SK-N-SH treated with all-trans-retinoic acid at 6 μM for 48 hours (cell line): Measurements from ENCODE around the gene MESP1.

ENCODE experiments used
- ATAC-seq: fragments of 200-7000 bp; cut with Tn5 transposase; 3 replicates; pipeline ENCODE4 v1.9.1; 2020; ENCODE audit warnings: mild to moderate bottlenecking, moderate library complexity
- BACH2 ChIP-seq: fragments of 250-450 bp; sonication (Bioruptor Pico); IDR thresholded peaks from 2 replicates; pipeline ENCODE4 v1.9.0; 2021; ENCODE audit warnings: mild to moderate bottlenecking, borderline replicate concordance
- CSDC2 ChIP-seq: fragments of 250-450 bp; sonication (Bioruptor Pico); IDR thresholded peaks from 2 replicates; pipeline ENCODE4 v1.5.0; 2020; ENCODE audit warnings: mild to moderate bottlenecking, moderate library complexity
- ESRRG ChIP-seq: fragments of 250-450 bp; sonication (Bioruptor Pico); IDR thresholded peaks from 2 replicates; pipeline ENCODE4 v1.6.1; 2021; ENCODE audit warnings: mild to moderate bottlenecking
- OSR1 ChIP-seq: fragments of 250-450 bp; sonication (Bioruptor Pico); IDR thresholded peaks from 2 replicates; pipeline ENCODE4 v1.8.0; 2022; ENCODE audit warnings: moderate library complexity, mild to moderate bottlenecking, inconsistent platforms
- PPARA ChIP-seq: fragments of 250-450 bp; sonication (Bioruptor Pico); IDR thresholded peaks from 2 replicates; pipeline ENCODE4 v1.5.0; 2020; ENCODE audit warnings: mild to moderate bottlenecking, borderline replicate concordance
- SNAI2 ChIP-seq: fragments of 250-450 bp; sonication (Bioruptor Pico); IDR thresholded peaks from 2 replicates; pipeline ENCODE4 v1.5.0; 2020; ENCODE audit warnings: mild to moderate bottlenecking, moderate library complexity
- TCF4 ChIP-seq: fragments of 250-450 bp; sonication (Bioruptor Pico); IDR thresholded peaks from 2 replicates; pipeline ENCODE4 v1.8.0; 2021; ENCODE audit warnings: mild to moderate bottlenecking, moderate library complexity, borderline replicate concordance
- TOX ChIP-seq: fragments of 250-450 bp; sonication (Bioruptor Pico); IDR thresholded peaks from 2 replicates; pipeline ENCODE4 v1.8.0; 2021; ENCODE audit warnings: mild to moderate bottlenecking, moderate library complexity, borderline replicate concordance
- ZC3H10 ChIP-seq: fragments of 250-450 bp; sonication (Bioruptor Pico); IDR thresholded peaks from 2 replicates; pipeline ENCODE4 v1.5.1; 2021; ENCODE audit warnings: mild to moderate bottlenecking, moderate library complexity
- ZFP30 ChIP-seq: fragments of 450-650 bp; formaldehyde crosslinking; IDR thresholded peaks from 2 replicates; pipeline ENCODE4 v1.5.0; 2022; ENCODE audit warnings: mild to moderate bottlenecking, moderate library complexity
- ZNF565 ChIP-seq: fragments of 450-650 bp; formaldehyde crosslinking; conservative IDR thresholded peaks from 2 replicates; pipeline ENCODE4 v1.5.0; 2020; ENCODE audit warnings: low read depth, mild to moderate bottlenecking, moderate library complexity
- ZNF70 ChIP-seq: fragments of 450-650 bp; formaldehyde crosslinking; IDR thresholded peaks from 2 replicates; pipeline ENCODE4 v1.5.0; 2020; ENCODE audit warnings: mild to moderate bottlenecking, moderate library complexity
- ZNF8 ChIP-seq: fragments of 450-650 bp; formaldehyde crosslinking; IDR thresholded peaks from 2 replicates; pipeline ENCODE4 v1.5.0; 2020; ENCODE audit warnings: mild to moderate bottlenecking, moderate library complexity
- TF ChIP-seq, protein P1 (sequence below): fragments of 250-450 bp; sonication (Bioruptor Pico); IDR thresholded peaks from 2 replicates; pipeline ENCODE4 v1.5.0; 2020; ENCODE audit warnings: mild to moderate bottlenecking, moderate library complexity
- TF ChIP-seq, protein P2 (sequence below): fragments of 250-450 bp; sonication (Bioruptor Pico); IDR thresholded peaks from 2 replicates; pipeline ENCODE4 v1.5.1; 2020; ENCODE audit warnings: low read depth, mild to moderate bottlenecking, moderate library complexity
- TF ChIP-seq, protein P3 (sequence below): fragments of 250-450 bp; sonication (Bioruptor Pico); IDR thresholded peaks from 2 replicates; pipeline ENCODE4 v1.8.0; 2021; ENCODE audit warnings: low read depth, mild to moderate bottlenecking, moderate library complexity, borderline replicate concordance

The MESP1 gene

DNA sequence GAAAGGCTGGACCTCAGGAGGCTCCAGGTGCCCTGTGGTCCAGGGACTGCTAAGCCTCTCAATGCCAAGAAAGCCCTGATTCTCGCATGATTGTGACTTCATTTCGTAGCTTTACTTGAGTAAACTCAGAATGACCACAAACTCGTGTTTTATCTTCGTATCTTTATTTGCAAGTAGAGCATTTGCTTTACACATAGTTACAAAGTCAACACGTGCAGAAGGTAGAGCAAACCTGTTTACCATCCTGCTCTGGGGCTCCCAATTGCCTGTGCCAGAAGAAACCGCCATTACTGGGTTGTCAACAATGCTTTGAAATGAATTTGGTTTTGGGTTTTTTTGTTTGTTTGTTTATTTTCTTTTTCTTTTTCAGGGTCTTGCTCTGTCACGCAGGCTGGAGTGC, 5.8 kb upstream of the MESP1 start (continued):
- TF ChIP-seq, protein P1, sequence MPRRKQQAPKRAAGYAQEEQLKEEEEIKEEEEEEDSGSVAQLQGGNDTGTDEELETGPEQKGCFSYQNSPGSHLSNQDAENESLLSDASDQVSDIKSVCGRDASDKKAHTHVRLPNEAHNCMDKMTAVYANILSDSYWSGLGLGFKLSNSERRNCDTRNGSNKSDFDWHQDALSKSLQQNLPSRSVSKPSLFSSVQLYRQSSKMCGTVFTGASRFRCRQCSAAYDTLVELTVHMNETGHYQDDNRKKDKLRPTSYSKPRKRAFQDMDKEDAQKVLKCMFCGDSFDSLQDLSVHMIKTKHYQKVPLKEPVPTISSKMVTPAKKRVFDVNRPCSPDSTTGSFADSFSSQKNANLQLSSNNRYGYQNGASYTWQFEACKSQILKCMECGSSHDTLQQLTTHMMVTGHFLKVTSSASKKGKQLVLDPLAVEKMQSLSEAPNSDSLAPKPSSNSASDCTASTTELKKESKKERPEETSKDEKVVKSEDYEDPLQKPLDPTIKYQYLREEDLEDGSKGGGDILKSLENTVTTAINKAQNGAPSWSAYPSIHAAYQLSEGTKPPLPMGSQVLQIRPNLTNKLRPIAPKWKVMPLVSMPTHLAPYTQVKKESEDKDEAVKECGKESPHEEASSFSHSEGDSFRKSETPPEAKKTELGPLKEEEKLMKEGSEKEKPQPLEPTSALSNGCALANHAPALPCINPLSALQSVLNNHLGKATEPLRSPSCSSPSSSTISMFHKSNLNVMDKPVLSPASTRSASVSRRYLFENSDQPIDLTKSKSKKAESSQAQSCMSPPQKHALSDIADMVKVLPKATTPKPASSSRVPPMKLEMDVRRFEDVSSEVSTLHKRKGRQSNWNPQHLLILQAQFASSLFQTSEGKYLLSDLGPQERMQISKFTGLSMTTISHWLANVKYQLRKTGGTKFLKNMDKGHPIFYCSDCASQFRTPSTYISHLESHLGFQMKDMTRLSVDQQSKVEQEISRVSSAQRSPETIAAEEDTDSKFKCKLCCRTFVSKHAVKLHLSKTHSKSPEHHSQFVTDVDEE (CRISPR knock-in tag): no peak
- TF ChIP-seq ESRRG: no peak
- TF ChIP-seq, protein P2, sequence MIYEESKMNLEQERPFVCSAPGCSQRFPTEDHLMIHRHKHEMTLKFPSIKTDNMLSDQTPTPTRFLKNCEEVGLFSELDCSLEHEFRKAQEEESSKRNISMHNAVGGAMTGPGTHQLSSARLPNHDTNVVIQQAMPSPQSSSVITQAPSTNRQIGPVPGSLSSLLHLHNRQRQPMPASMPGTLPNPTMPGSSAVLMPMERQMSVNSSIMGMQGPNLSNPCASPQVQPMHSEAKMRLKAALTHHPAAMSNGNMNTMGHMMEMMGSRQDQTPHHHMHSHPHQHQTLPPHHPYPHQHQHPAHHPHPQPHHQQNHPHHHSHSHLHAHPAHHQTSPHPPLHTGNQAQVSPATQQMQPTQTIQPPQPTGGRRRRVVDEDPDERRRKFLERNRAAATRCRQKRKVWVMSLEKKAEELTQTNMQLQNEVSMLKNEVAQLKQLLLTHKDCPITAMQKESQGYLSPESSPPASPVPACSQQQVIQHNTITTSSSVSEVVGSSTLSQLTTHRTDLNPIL: no peak

DNA sequence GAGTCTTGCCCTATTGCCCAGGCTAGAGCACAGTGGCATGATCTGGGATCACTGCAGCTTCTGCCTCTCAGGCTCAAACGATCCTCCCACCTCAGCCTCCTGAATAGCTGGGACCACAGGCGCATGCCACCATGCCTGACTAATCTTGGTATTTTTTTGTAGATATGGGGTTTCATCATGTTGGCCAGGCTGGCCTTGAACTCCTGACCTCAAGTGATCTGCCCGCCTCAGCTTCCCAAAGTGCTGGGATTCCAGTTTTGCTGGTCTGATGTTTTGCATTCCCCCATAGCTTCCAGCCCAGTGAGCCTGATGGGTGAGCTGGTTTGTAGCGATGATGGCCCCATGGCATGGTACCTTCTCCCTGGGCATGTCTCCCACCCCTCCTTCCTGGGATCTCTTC, 4.7 kb upstream of the MESP1 start:
- no peak for ATAC-seq
- TF ChIP-seq OSR1 (CRISPR knock-in tag) (no peak), TCF4 (CRISPR knock-in tag) (no peak), ZC3H10 (no peak), ZNF70 (CRISPR knock-in tag) (no peak), SNAI2 (CRISPR knock-in tag) (no peak), ZNF565 (CRISPR knock-in tag) (no peak), CSDC2 (CRISPR knock-in tag) (no peak), PPARA (CRISPR knock-in tag) (no peak), TOX (CRISPR knock-in tag) (no peak), ZNF8 (no peak), ZFP30 (CRISPR knock-in tag) (no peak)
- TF ChIP-seq, protein P1 (CRISPR knock-in tag): no peak
- TF ChIP-seq, protein P2: no peak

DNA sequence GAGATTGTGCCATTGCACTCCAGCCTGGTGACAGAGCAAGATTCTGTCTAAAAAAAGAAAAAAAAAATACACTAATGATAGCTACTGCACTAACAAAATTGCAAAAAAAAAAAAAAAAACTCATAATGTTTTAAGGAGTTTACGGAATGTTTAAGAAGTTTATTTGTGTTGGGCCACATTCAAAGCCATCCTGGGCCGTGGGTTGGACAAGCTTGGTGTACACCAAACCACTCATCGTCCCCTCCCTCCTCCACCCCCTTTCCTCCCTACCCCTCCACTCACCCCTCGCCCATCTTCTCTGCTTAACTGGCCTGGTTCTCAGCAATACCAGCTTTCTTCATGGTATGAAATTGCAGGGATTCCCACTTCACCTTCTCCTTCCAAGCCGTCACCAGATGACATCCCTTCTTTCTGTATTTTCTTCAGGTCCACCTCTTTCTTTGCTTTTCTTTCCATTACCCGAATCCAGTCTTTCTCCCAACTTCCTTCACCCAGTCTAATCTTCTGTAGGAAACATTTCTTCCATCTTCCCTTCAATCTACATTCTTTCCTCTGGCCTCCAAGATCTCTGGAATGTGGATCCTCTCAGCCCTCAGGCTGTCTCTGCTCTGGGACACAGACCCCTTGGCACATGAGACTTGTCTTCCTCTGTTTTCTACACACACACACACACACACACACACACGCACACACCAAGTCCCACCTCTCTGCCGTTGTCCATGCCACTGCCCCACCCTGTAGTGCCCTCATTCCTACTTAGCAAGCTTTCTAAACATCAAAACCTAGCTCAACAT, 3.5 kb upstream of the MESP1 start:
- ATAC-seq: no peak
- TF ChIP-seq, protein P1 (CRISPR knock-in tag): no peak
- no peak for TF ChIP-seq ZC3H10

DNA sequence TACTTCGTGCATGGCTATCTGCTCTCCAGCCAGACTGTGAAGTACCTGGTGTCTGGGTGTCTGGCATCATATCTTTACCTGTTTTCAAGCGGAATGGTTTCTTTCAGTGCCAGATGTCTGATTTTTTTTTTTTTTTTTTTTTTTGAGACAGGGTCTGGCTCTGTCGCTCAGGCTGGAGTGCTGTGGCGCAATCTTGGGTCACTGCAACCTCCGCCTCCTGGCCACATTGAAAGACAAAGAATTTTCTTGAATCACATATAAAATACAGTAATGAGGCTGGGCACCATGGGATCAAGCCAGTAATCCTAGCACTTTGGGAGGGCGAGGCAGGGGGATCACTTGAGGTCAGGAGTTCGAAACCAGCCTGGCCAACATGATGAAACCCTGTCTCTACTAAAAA, 2.8 kb upstream of the MESP1 start:
- ATAC-seq: no peak
- TF ChIP-seq, protein P1 (CRISPR knock-in tag): no peak
- TF ChIP-seq BACH2 (CRISPR knock-in tag) (no peak), CSDC2 (CRISPR knock-in tag) (no peak), ZNF70 (CRISPR knock-in tag) (no peak), ZFP30 (CRISPR knock-in tag) (no peak), ZC3H10 (no peak)
- TF ChIP-seq, protein P2: no peak
- TF ChIP-seq, protein P3, sequence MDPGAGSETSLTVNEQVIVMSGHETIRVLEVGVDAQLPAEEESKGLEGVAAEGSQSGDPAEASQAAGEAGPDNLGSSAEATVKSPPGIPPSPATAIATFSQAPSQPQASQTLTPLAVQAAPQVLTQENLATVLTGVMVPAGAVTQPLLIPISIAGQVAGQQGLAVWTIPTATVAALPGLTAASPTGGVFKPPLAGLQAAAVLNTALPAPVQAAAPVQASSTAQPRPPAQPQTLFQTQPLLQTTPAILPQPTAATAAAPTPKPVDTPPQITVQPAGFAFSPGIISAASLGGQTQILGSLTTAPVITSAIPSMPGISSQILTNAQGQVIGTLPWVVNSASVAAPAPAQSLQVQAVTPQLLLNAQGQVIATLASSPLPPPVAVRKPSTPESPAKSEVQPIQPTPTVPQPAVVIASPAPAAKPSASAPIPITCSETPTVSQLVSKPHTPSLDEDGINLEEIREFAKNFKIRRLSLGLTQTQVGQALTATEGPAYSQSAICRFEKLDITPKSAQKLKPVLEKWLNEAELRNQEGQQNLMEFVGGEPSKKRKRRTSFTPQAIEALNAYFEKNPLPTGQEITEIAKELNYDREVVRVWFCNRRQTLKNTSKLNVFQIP (CRISPR knock-in tag): no peak
